ENCODE data around the gene TBX10.

- no peak for TF ChIP-seq REST (IDR thresholded peaks at IDR 0.05; ENCODE audit: low read depth, low read length)
- no peak for TF ChIP-seq CTCF (IDR thresholded peaks at IDR 0.05)
- no peak for TF ChIP-seq PBX3 (IDR thresholded peaks at IDR 0.05)
- TF ChIP-seq POLR2AphosphoS5 (IDR thresholded peaks at IDR 0.05; ENCODE audit: low read depth, low read length) = no peak
- TF ChIP-seq SMC3 (IDR thresholded peaks at IDR 0.05; ENCODE audit: low read depth, low read length) = no peak
- no peak for TF ChIP-seq MAX (IDR thresholded peaks at IDR 0.05; ENCODE audit: low read depth)
- TF ChIP-seq RAD21 (IDR thresholded peaks at IDR 0.05; ENCODE audit: low read length) = no peak
- TF ChIP-seq YY1 (IDR thresholded peaks at IDR 0.05; ENCODE audit: low read depth) = no peak
- no peak for TF ChIP-seq ELF1 (IDR thresholded peaks at IDR 0.05)
- TF ChIP-seq SIN3A (IDR thresholded peaks at IDR 0.05; ENCODE audit: borderline replicate concordance, low read depth, low read length) = no peak
- no peak for TF ChIP-seq GABPA (IDR thresholded peaks at IDR 0.05; ENCODE audit: low read depth)
- TF ChIP-seq RFX5 (IDR thresholded peaks at IDR 0.05; ENCODE audit: low read length) = no peak
Measured at GRCh38 chr11:67635231-67635521, 4.4 kb downstream of the TBX10 start.
